HG03460 (cell line): ENCODE measurements around the gene RHBDF1.

Experiments
- ATAC-seq: cut with Tn5 transposase; IDR thresholded peaks from one replicate; pipeline ENCODE4 v1.9.1; 2021; ENCODE audit not compliant: unreplicated experiment

The RHBDF1 gene

DNA sequence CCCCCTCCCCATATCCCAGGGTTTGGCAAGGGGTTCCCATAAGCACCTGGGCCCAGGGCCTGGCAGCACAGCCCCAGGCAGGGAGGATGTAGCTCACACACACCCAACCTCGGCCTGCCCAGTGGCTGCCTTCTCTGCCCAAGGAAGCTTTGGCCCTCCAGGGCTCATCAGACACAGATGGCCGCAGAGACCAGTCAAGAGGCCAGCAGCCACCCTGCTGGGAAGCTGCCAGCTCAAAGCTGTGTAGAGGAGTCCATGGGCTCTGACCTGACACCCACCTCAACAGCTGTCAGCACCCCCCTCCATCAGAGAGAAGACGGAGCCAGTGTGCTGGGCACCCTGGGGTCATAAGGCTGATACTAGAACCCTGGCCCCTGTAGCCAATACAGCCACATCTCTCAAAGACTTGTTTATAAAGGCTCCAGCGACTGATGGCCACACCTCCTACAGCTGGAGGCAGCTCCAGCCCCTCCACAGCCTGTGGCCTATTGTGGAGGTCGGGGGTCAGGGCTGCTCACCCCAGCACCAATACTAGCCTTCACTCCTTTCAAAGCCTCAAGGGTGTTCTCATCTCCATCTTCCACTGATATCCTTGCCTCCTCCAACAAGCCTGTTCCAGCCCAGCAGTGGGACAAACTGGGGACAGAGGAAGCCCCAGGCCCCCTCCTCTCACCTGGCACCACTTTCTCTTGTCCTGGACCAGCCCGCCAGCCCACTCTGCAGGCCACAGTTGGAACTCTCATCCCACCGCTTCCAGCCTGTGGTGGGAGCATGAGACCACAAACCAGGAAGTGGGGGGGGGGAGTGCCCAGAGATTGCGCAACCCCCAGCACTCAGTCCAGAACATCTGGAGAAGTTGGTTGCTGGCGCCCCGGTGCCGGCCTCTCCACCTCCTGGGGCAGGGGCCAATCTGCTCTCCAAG lies 3.4 kb upstream of the RHBDF1 start:
- no peak for ATAC-seq

DNA sequence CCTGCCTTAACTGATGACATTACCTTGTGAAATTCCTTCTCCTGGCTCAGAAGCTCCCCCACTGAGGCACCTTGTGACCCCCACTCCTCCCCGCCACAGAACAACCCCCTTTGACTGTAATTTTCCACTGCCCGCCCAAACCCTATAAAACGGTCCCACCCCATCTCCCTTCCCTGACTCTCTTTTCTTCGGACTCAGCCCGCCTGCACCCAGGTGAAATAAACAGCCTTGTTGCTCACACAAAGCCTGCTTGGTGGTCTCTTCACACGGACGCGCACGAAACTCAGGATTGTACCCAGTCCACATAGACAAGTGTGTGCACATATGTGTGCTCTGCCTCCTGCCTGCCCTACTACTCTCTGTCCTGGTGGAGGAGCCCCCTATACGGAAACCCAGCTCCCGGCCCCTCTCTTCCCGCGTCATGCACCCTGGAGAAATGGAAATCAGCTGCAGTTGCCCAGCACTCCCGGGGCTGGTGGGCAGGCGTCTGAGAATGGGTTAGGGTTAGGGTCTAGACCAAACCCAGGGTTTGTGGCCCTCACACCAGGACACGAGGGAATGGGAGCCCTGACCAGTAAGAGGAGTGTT lies 2.4 kb upstream of the RHBDF1 start:
- ATAC-seq: no peak

DNA sequence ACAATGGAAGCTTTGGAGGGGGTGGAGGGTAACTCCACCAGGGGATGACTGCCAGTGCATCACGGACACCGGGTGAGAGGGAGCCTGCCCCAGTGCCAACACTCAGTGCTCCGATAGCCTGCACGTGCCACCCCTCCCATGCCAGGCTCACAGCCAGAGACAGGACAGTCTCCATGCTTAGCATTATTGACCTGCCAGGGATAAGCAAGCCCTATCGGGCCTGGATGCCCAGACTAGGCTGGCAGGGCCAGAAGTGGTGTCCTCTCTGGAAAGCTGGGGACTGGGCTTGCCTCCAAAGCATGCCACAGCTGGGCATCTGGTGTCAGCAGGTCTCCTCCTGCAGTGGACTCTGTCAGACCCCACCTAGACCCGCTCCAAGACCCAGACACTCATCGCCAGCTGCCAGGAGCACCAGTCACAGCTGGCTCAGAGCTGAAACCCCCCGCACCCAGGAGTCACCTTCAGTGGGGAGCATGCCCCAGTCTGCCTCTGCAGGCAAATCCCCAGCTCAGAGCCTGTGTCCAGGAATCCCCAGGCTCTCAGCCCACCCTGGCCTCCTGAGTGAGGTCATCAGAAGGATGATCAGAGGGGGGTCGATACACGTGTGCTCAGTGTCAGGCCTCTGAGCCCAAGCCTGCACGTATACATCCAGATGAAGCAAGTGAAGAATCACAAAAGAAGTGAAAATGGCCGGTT lies 1.8 kb upstream of the RHBDF1 start:
- ATAC-seq: no peak

DNA sequence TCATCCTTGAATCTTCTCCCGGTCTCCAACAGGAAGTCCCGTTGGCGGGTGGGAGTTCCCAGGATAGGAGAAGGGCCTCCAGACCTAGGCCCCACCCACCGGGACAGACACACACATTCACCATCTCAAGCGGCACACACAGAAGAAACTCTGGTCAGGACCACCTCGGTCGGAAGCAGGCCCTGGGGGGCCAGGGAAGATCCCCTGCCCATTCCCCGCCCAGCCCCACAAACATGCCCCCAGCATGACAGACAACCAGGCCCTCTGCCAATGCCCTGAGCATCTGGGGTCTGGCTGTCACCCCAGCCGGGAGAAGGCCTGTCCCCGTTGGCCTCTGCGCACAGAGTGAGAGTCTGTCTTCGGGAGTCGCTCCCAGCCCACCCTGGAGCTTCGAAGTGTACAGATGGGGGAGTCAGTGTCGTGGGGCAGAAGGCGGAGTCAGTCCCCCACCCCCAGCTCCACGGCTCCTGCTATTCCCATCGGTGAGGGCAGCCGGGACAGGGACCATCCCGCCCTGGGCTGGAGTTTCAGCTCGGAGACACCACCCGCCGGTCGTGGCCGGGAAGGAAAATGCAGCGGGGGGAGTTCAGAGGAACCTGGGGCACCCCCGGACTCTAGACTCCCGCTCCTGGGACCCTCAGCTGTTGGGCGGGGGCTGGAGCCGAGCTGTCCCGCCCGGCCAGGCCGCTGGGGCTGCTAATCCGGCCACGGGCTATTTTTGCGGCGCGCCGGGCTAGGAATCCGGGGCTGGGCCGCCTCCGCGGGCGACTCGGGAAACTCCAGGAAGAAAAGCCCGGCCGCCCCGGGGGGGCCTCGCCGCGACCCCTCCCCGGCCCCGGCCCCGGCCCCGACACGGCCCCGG lies 660 bp downstream of the RHBDF1 start:
- no peak for ATAC-seq

DNA sequence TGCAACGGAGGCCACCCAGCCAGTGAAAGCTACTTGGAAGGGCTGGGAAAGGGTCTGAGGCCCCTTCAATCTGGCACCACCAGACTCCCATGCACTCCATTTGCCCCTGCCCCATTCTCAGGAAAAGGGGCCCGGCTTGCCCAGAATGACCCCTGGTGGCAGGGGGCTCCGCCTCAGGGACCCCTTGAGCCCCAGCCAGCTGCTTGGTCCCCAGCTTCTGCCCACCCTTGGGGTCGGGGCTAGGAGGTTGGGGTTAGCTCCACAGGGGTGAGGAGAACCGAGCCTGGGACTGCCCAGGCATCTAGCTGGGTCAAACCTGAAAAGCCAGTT lies 1.3 kb downstream of the RHBDF1 start:
- no peak for ATAC-seq

DNA sequence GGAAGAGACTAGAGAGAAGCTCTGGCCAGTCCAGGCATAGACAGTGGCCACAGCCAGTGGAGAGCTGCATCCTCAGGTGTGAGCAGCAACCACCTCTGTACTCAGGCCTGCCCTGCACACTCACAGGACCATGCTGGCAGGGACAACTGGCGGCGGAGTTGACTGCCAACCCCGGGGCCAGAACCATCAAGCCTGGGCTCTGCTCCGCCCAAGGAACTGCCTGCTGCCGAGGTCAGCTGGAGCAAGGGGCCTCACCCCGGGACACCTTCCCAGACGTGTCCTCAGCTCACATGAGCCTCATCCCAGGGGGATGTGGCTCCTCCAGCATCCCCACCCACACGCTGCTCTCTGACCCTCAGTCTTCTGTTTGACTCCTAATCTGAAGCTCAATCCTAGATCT lies 3.2 kb downstream of the RHBDF1 start:
- no peak for ATAC-seq

DNA sequence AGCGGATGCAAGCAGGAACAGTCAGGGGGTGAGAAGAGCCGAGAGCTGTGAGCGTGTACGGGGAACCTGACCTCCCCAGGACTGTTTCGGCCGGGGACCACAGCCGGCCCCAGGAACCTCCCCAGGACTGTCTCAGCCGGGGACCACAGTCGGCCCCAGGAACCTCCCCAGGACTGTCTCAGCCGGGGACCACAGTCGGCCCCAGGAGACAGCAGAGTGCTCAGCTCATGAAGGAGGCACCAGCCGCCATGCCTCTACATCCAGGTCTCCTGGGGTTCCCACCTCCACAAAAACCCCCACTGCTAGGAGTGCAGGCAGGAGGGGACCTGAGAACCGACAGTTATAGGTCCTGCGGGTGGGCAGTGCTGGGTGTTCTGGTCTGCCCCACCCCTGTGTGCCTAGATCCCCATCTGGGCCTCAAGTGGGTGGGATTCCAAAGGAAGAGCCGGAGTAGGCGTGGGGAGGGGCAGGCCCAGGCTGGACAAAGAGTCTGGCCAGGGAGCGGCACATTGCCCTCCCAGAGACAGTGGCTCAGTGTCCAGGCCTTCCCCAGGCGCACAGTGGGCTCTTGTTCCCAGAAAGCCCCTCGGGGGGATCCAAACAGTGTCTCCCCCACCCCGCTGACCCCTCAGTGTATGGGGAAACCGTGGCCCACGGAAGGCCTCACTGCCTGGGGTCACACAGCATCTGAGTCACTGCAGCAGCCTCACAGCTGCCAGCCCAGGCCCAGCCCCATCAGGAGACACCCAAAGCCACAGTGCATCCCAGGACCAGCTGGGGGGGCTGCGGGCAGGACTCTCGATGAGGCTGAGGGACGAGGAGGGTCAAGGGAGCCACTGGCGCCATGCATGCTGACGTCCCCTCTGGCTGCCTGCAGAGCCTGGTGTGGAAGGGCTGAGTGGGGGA lies 4.3 kb downstream of the RHBDF1 start:
- ATAC-seq: no peak

DNA sequence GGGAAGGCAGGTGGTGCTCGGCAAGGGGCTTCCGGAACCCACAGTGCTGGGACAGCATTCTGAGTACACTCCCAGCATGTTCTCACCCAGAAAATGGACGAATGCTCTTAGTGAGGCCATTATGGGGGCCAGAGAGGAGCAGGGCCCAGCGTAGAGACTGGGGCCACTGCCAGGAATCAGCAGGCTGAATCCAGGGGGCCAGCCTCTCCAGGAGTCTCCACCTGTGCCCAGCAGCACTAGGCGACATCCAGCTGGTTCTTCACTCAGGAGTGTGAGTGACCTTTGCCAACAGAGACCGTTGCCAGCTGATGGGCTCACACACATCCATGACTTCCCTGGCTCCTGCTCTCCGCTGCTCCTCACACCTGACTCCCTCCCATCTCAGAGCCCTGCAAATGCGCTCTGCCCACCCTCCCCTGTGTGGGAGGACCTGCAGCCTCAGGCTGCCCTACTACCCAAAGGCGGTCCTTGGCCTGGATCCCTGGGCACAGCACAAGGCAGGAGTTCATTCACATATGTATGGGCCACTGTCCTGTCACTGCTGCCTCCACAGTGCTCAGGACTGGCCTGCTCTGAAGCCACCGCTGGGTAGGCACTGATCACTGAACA lies 5.1 kb downstream of the RHBDF1 start:
- ATAC-seq: no peak

DNA sequence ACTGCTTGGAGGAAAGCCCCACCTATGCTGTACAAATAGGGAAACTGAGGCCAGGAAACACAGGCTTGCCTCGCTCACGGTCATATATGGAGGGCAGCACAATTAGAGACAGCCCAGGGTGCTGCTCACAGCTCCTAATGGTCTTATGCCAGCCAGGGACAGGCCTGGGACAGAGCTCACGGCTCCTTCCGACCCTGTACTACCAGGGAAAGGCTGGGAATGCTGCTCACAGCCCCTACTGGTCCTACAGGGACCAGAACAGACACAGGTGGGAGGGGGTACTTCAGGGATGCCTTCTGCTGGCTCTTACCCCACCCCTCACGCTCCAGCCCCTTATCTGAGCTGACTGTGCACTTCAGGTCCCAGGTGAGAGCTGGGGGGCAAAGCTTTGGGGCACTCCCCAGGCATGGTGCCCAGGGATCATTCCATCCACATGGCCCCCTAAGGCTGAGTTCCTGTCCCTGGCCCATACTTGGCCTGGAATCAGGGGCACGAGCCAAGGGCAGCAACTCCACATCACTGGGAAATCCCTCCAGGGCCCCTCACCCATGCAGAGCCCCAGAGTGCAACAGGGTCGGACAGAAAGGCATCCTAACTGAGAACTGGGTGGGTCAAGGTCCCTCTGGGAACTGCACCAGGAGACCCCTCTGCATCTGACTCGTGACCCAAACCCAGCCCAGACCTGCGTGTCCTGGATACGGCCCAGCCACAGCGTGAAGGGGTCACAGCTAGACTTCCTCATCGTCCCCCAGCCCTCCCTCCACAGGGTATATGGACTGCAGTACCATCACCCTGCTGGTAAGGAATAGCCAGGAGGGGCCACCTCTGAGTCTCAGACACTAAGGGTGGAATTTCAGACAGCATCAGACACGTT lies 5.9 kb downstream of the RHBDF1 start:
- no peak for ATAC-seq

DNA sequence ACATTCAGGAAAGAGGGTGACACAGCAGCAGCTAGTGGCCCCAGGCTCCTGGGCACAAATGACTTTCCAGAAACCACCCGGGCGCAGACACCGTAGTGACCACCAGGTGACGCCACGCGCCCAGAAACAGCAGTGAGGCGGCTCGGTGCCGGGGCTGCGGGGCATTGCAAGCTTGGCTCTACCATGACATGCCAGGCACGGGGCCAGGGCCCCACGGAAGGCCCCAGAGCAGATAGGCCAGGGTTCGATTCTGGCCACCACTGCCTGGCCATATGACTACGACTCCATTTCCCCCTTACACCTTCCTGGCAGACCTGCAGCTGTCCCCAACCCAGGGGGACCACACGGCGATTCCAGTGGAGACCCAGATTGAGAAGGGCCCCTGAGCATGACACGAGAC lies 6.7 kb downstream of the RHBDF1 start:
- ATAC-seq: no peak

DNA sequence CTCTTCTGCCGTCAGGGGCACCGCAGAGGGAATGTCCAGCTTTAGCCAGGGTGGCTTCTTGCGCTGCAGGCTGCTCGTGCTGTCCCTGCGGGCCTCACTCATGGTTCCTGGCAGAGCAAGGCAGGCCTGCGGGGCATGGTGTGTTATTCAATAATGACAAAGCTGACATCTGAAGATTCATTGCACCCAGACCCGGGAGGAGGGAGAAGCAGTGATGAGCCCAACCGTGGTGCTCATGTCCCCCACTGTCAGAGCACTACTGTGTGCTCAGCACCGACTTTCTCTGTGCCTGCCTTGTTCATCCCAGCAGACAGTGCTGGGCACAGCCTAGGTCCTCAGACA lies 7.5 kb downstream of the RHBDF1 start:
- ATAC-seq: no peak

DNA sequence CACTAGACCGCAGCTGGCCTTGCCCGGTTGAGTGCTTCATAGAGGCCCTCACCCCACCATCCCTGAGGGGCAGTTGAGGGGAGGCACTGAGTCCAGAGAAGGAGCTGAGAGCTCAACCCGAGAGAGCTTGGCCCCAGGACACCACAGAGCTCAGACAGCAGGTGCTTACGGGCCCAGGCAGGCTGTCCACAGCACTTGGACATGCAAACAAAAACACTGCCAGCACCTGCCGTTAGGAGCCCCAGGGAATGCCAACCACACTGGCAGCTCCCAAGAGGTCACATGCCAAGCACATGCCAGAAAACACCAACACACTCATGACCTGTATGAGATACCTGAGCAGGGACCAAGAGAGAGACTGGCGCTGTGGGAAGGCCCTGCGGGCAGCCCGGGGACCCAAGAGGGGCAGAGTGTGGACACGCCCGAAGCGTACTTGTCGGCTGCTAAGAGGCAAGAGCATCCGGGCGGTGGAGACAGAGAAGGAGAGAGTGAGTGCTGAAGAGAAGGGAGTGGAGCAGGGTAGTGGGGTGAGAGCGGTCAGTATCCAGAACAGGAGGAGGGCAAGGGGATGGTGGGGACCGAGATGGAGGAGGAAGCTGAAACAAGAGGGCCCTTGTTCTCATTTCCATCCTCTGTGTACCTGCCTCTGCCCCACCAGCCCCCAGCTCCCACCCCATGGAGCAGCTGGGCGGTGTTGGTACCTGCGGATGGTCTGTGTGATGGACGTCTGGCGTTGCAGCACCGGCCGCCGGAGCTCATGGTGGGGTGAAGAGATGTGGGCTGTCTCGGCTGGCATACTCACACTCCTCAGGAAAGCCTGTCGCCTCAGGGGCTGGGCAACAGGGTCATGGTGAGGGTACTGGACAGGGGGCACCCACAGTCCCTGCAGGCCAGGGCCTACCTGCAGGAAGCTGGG lies 8.2 kb downstream of the RHBDF1 start:
- no peak for ATAC-seq

DNA sequence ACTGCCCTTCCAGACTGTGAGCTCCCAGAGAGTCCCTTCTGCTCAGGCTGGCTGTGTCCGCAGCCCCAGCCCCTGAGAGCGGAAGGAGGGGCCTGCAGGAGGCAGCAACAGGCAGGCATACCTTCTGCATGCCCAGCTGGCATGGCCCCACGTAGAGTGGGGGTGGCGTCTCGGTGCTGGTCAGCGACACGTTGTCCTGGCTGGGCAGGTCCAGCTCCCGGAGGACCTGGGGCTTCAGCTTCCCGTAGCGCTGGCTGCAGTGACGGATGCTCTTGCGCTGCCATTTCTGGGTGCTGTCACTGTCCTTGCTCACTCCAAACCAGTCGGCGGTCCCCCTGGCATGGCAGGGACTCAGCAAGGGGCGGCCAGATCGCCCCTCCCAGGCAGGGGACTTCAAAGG lies 9.0 kb downstream of the RHBDF1 start:
- no peak for ATAC-seq

DNA sequence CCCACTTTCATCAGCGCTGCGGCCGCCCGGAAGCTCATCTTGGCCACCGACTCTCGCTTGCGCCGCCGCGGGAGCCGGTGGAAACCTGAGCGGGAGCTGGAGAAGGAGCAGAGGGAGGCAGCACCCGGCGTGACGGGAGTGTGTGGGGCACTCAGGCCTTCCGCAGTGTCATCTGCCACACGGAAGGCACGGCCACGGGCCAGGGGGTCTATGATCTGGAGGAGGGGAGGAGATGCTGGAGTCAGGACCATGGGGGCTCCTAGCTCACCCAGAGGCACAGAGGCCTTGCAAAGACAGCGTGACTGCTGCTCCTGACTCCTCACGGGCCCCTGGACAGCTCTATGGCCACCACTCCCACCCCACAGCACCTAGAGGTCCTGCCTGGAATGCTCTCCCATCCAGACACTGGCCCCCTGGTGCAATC lies 9.5 kb downstream of the RHBDF1 start:
- ATAC-seq: no peak

DNA sequence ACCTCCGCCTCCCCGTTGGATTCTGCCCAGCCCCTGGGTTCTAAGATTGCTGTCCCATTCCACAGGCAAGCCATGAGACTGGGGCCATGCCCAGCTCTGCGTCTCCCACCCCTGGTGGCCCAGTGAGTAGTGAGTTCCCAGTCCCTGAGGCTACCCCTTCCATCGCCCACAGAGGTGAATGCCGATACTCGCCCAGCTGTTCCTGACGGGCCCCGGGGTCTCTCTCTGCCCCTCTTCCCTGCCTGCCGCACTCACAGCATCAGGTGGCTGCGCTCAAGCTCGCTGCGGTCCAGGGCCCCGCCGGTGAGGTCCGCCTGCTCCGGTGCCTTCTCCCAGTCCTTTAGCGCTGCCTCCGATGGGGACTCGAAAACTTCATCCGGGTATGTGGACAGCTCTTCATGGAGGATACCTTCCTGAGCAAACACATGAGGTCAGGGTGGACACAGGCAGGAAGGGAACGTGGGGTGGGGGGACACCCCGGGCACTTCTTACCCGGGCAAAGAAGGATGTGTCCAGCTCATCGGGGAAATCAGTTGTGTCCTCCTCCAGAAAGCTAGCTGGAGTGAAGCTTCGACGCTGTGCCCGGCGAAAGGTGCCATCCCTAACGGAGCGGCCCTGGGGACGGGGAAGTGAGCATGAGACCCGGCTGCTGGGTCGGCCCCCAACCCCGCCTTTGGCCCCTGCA lies 10.0 kb downstream of the RHBDF1 start:
- ATAC-seq: no peak

DNA sequence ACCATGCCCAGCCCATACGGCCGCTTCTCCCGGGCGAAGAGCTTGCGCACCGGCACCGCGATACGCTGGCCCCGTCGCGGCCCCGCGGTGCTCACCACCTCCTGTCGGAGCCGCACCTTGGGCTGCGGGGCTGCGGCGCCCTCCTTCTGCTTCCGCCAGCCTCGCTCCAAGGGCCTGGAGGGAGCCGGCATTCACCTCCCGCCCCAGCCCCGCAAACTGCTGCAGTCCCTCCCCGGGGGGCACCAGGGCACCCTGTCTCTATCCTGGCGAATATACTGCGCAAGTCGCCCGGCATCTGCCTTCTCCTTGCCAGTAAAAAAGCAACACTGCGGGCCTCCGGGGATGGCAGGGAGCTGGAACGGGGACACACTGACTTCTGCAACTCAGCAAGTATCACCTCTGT lies 10.6 kb downstream of the RHBDF1 start:
- no peak for ATAC-seq
